CD14-positive monocyte (primary cell): ENCODE measurements around the gene CHIT1. TPM values are rescaled to one million over a fixed set of nuclear protein-coding genes. Genes with fewer than 3 reads are reported as not detected.

ENCODE experiments used
- DNase-seq, 3 donors: peaks; one replicate each; pipeline ENCODE4 v3.0.0-alpha.2; 2011 to 2022
- H2AFZ ChIP-seq: 2 replicates; pipeline ENCODE4 v1.6.0; 2012; ENCODE audit warnings: mild to moderate bottlenecking, low read depth, low read length, inconsistent platforms; ENCODE audit not compliant: insufficient read depth, poor library complexity, severe bottlenecking
- H3K27ac ChIP-seq, 2 donors: 1 replicate in 1 of 2; 2 replicates in 1 of 2; pipeline ENCODE4 v1.5.1; 2012 to 2013; ENCODE audit warnings: low read length in 2 of 2, control low read depth in 1 of 2, inconsistent platforms in 1 of 2, low read depth in 1 of 2, mild to moderate bottlenecking in 1 of 2
- H3K27me3 ChIP-seq, 2 donors: one replicate each; pipeline versions ENCODE4 v1.6.0 to v1.6.1; 2011 to 2013; ENCODE audit warnings: low read length in 2 of 2; ENCODE audit not compliant: control insufficient read depth in 2 of 2, insufficient read depth in 2 of 2
- H3K36me3 ChIP-seq, 2 donors: replicated peaks in 1 of 2; 1 replicate in 1 of 2; 2 replicates in 1 of 2; pipeline versions ENCODE4 v1.5.1 to v1.6.1; 2012 to 2013; ENCODE audit warnings: low read length in 2 of 2, control low read depth in 1 of 2, inconsistent platforms in 1 of 2, mild to moderate bottlenecking in 1 of 2; ENCODE audit not compliant: insufficient read depth in 2 of 2, control insufficient read depth in 1 of 2
- H3K4me1 ChIP-seq, 2 donors: 1 replicate in 1 of 2; 2 replicates in 1 of 2; pipeline versions ENCODE4 v1.5.1 to v1.6.1; 2012 to 2013; ENCODE audit warnings: low read length in 2 of 2, control low read depth in 1 of 2, inconsistent platforms in 1 of 2, mild to moderate bottlenecking in 1 of 2, moderate library complexity in 1 of 2; ENCODE audit not compliant: insufficient read depth in 2 of 2, control insufficient read depth in 1 of 2
- H3K4me2 ChIP-seq: replicated peaks from 2 replicates; pipeline ENCODE3; 2012; ENCODE audit warnings: low read length, moderate library complexity, mild to moderate bottlenecking; ENCODE audit not compliant: poor library complexity, severe bottlenecking; ENCODE audit errors: extremely low read depth
- H3K4me3 ChIP-seq, 3 experiments: fragments of 200-600 bp in 1 of 3; sonication (generic) in 1 of 3; replicated peaks in 1 of 3; 1 replicate in 2 of 3; 2 replicates in 1 of 3; pipeline ENCODE4 v1.5.1; 2011 to 2013; ENCODE audit warnings: low read length in 3 of 3, mild to moderate bottlenecking in 3 of 3, control low read depth in 2 of 3, low read depth in 2 of 3, inconsistent platforms in 1 of 3, moderate library complexity in 1 of 3
- H3K79me2 ChIP-seq: 2 replicates; pipeline ENCODE4 v1.6.0; 2012; ENCODE audit warnings: mild to moderate bottlenecking, control low read depth, inconsistent platforms, low read length, moderate library complexity; ENCODE audit not compliant: insufficient read depth
- H3K9ac ChIP-seq: 2 replicates; pipeline ENCODE4 v1.6.0; 2017; ENCODE audit warnings: low read length, mild to moderate bottlenecking; ENCODE audit not compliant: insufficient read depth, poor library complexity, severe bottlenecking
- H3K9me3 ChIP-seq, 2 donors: replicated peaks in 1 of 2; 1 replicate in 1 of 2; 2 replicates in 1 of 2; pipeline versions ENCODE4 v1.5.1 to v1.6.1; 2012 to 2013; ENCODE audit warnings: low read length in 2 of 2, control low read depth in 1 of 2; ENCODE audit not compliant: control insufficient read depth in 1 of 2, insufficient read depth in 1 of 2
- H4K20me1 ChIP-seq: 2 replicates; pipeline ENCODE4 v1.6.0; 2012; ENCODE audit warnings: mild to moderate bottlenecking, low read length, control low read depth, moderate library complexity; ENCODE audit not compliant: insufficient read depth
- H3K27ac Mint-ChIP-seq, 7 donors: one replicate each; pipeline ENCODE4 v1.8.0; 2020; ENCODE audit warnings: mild to moderate bottlenecking in 7 of 7, mixed read lengths in 7 of 7, moderate library complexity in 6 of 7, inconsistent platforms in 2 of 7
- H3K27me3 Mint-ChIP-seq, 3 donors: one replicate each; pipeline ENCODE4 v1.8.0; 2021 to 2022; ENCODE audit warnings: low read depth in 3 of 3, mild to moderate bottlenecking in 3 of 3, mixed read lengths in 3 of 3, moderate library complexity in 3 of 3, inconsistent platforms in 1 of 3
- H3K36me3 Mint-ChIP-seq, 2 donors: one replicate each; pipeline ENCODE4 v1.8.0; 2020; ENCODE audit warnings: mixed read lengths in 2 of 2, inconsistent platforms in 1 of 2, mild to moderate bottlenecking in 1 of 2
- H3K4me1 Mint-ChIP-seq: one replicate; pipeline ENCODE4 v1.8.0; 2020; ENCODE audit warnings: mild to moderate bottlenecking, mixed read lengths
- H3K4me3 Mint-ChIP-seq, 2 donors: one replicate each; pipeline ENCODE4 v1.8.0; 2020; ENCODE audit warnings: mild to moderate bottlenecking in 2 of 2, mixed read lengths in 2 of 2, moderate library complexity in 1 of 2
- H3K9me3 Mint-ChIP-seq, 7 donors: one replicate each; pipeline ENCODE4 v1.8.0; 2020 to 2022; ENCODE audit warnings: mixed read lengths in 7 of 7, mild to moderate bottlenecking in 6 of 7, moderate library complexity in 6 of 7, inconsistent platforms in 2 of 7
- WGBS: methylation state at CpG from one replicate; pipeline ENCODE4 v1.1.5; 2013; ENCODE audit warnings: missing lambda C conversion rate; ENCODE audit not compliant: insufficient coverage; 5-methylcytosine and 5-hydroxymethylcytosine counted together
- intact Hi-C, 2 donors: fragments of 100-400 bp; cut with micrococcal nuclease; formaldehyde crosslinking; loops; one replicate each; pipeline versions ENCODE4 v1.15.0 to v1.15.1; 2023
- polyA plus RNA-seq, 3 donors: library from polyadenylated mRNA; depleted of rRNA in 1 of 3; unstranded in 2 of 3; stranded (reverse) in 1 of 3; fragments of 300-500 nt in 2 of 3; fragments of >200 nt in 1 of 3; fragmentation: Illumina TruSeq in 2 of 3; gene quantifications; 1 replicate in 2 of 3; 2 replicates in 1 of 3; pipeline ENCODE4 v1.2.3, GENCODE V29; 2012 to 2021
- TF ChIP-seq, protein P1 (sequence below): fragments of 200-600 bp; IDR thresholded peaks from one replicate; pipeline ENCODE4 v1.8.0; 2022; ENCODE audit warnings: antibody characterized with exemption, mild to moderate bottlenecking

The CHIT1 gene
- polyA plus RNA-seq, 3 donors, result 0.08 to 0.51 TPM; not detected in 1

DNA sequence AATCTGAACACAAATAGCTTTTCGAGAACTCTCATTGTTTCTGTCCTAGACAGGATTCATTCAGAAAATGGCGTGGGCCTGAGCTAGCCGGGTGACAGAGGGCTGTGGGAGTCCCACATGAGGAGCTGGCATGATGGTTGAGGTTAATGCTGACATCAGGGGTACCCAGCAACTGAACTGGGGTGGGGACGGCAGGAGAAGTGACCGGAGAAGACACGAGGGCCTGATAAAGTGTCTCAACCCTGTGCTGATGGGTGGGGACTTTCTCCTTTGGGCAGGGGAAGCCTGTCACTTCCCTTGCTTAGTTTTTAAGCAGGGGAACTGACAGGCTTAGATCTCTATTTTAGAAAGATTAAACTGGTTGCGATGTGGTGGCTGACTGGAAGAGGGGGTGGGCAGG lies 14.6 kb downstream of the CHIT1 start:
- Histone ChIP-seq H3K36me3 (no peaks in the 10 kb centered on the region), H2AFZ (no peak overlapping the region), H3K9me3 (no peaks in the 10 kb centered on the region), H3K9ac (no peak overlapping the region), H3K27me3 (peaks cover 0 to 5% of the 10 kb centered on the region in 2 donors), H3K4me1 (peaks cover 31 to 39% of the 10 kb centered on the region in 2 donors), H3K79me2 (no peaks in the 10 kb centered on the region), H4K20me1 (no peaks in the 10 kb centered on the region), H3K4me2 (peak overlapping the region; percentile 13), H3K27ac (no peak overlapping the region), H3K4me3 (no peak overlapping the region)
- Mint-ChIP-seq H3K27me3 (peaks cover 4 to 30% (median 30%) of the 10 kb centered on the region in 3 donors), H3K36me3 (no peaks in the 10 kb centered on the region), H3K9me3 (no peaks in the 10 kb centered on the region), H3K4me1 (peaks cover 44% of the 10 kb centered on the region), H3K27ac (peak overlapping the region in 6 of 7 donors; percentile 74 to 88 (median 82)), H3K4me3 (peak overlapping the region; percentile 52 to 80)
- TF ChIP-seq, protein P1, sequence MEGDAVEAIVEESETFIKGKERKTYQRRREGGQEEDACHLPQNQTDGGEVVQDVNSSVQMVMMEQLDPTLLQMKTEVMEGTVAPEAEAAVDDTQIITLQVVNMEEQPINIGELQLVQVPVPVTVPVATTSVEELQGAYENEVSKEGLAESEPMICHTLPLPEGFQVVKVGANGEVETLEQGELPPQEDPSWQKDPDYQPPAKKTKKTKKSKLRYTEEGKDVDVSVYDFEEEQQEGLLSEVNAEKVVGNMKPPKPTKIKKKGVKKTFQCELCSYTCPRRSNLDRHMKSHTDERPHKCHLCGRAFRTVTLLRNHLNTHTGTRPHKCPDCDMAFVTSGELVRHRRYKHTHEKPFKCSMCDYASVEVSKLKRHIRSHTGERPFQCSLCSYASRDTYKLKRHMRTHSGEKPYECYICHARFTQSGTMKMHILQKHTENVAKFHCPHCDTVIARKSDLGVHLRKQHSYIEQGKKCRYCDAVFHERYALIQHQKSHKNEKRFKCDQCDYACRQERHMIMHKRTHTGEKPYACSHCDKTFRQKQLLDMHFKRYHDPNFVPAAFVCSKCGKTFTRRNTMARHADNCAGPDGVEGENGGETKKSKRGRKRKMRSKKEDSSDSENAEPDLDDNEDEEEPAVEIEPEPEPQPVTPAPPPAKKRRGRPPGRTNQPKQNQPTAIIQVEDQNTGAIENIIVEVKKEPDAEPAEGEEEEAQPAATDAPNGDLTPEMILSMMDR, result no peak
- DNase-seq, result peak; percentile 43 to 65 (median 60)
- WGBS, result 37% methylated on average over 6 of the region's 7 CpGs
- intact Hi-C loops, result loop anchor here (2.0 to 5.0 kb wide), 3 partner anchors 38 to 94 kb away; partner anchors contain the start of gene MYBPH (in 1 of the 2)

DNA sequence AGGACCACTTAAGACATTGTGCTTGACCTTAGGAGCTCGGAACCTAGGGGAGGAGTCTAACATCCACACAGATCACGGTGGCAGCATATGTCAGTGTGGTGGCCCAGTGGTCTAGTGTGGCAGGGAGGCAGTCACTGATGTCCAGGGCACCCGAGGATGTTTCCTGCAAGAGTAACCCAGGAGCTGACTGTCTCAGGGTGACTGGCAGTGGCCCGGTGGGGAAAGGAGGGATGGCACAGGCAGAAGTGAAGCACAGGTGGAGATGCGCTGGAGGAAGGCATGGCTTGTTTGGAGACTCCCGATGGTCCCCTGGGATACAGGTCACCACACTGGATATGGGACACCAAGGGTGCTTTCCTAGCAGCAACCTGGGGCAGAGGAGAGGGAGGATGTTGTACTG lies 16.3 kb downstream of the CHIT1 start:
- no peak overlapping the region for H3K4me3 Mint-ChIP-seq
- no peaks in the 10 kb centered on the region for H3K9me3 Mint-ChIP-seq

More for the DNA sequence above, 16.3 kb downstream of the CHIT1 start:
- Histone ChIP-seq H3K9ac (no peak overlapping the region), H3K4me2 (no peak overlapping the region), H2AFZ (no peak overlapping the region), H3K79me2 (no peaks in the 10 kb centered on the region), H4K20me1 (no peaks in the 10 kb centered on the region), H3K27me3 (peaks cover 0 to 3% of the 10 kb centered on the region in 2 donors), H3K4me3 (no peak overlapping the region), H3K9me3 (no peaks in the 10 kb centered on the region), H3K27ac (no peak overlapping the region), H3K36me3 (no peaks in the 10 kb centered on the region), H3K4me1 (peaks cover 31 to 39% of the 10 kb centered on the region in 2 donors)
- H3K27ac Mint-ChIP-seq, result peak overlapping the region in 2 of 7 donors; percentile 53 to 61
- H3K27me3 Mint-ChIP-seq, result peaks cover 4 to 22% (median 18%) of the 10 kb centered on the region in 3 donors
- peaks cover 39% of the 10 kb centered on the region for H3K4me1 Mint-ChIP-seq
- intact Hi-C loops, result no loop called here
- H3K36me3 Mint-ChIP-seq, result no peaks in the 10 kb centered on the region
- no peak for DNase-seq
- TF ChIP-seq, protein P1, result no peak
- WGBS, result 98% methylated on average over 6 of the region's 6 CpGs
